Esophagus muscularis mucosa (tissue), 4 donors: ENCODE results near the gene AUTS2. TPM values are rescaled to one million over a fixed set of nuclear protein-coding genes. Genes with fewer than 3 reads are reported as not detected.

Source experiments
- DNase-seq: peaks from one replicate; pipeline ENCODE4 v3.0.0-alpha.2; 2017; ENCODE audit errors: extremely low spot score
- H3K27ac ChIP-seq, 4 donors: fragments of 200-600 bp; sonication (generic); replicated peaks in 1 of 4; 1 replicate in 3 of 4; 2 replicates in 1 of 4; pipeline ENCODE4 v1.5.1; 2016 to 2019; ENCODE audit warnings: mild to moderate bottlenecking in 1 of 4
- H3K27me3 ChIP-seq, 4 donors: fragments of 200-600 bp; sonication (generic); one replicate each; pipeline versions ENCODE4 v1.5.1 to v1.6.0; 2016 to 2019
- H3K36me3 ChIP-seq, 4 donors: fragments of 200-600 bp; sonication (generic); one replicate each; pipeline ENCODE4 v1.5.1; 2016 to 2019
- H3K4me1 ChIP-seq, 4 donors: fragments of 200-600 bp; sonication (generic); one replicate each; pipeline ENCODE4 v1.5.1; 2016 to 2019
- H3K4me3 ChIP-seq, 4 donors: fragments of 200-600 bp; sonication (generic); 1 replicate in 2 of 4; 2 replicates in 2 of 4; pipeline ENCODE4 v1.5.1; 2016 to 2019; ENCODE audit warnings: mild to moderate bottlenecking in 4 of 4, moderate library complexity in 1 of 4
- H3K9me3 ChIP-seq, 4 donors: fragments of 200-600 bp; sonication (generic); 1 replicate in 3 of 4; 2 replicates in 1 of 4; pipeline ENCODE4 v1.5.1; 2016 to 2019
- EP300 ChIP-seq: sonication (generic); formaldehyde crosslinking; IDR thresholded peaks from one replicate; pipeline ENCODE4 v1.6.1; 2017; ENCODE audit warnings: antibody characterized with exemption
- POLR2A ChIP-seq: fragments of 450-650 bp; IDR thresholded peaks from one replicate; pipeline ENCODE4 v1.6.1; 2017; ENCODE audit warnings: antibody characterized with exemption, moderate library complexity, mild to moderate bottlenecking, low read depth
- POLR2AphosphoS5 ChIP-seq, 2 donors: sonication (generic); formaldehyde crosslinking; IDR thresholded peaks; one replicate each; pipeline ENCODE4 v1.6.1; 2017; ENCODE audit warnings: antibody characterized with exemption in 2 of 2
- WGBS: methylation state at CpG from one replicate; pipeline ENCODE4 v1.1.5; 2018; 5-methylcytosine and 5-hydroxymethylcytosine counted together
- intact Hi-C: fragments of 100-400 bp; cut with DNase I; formaldehyde crosslinking; loops from one replicate; pipeline ENCODE4 v1.15.1; 2023
- total RNA-seq, 4 donors: library from RNA; depleted of rRNA; stranded (reverse); fragments of >200 nt; gene quantifications; one replicate each; pipeline versions ENCODE4 v1.1.0 to v1.2.1, GENCODE V29; 2016
- TF ChIP-seq, protein P1 (sequence below), 3 experiments: fragments of 200-600 bp in 2 of 3; fragments of 450-650 bp in 1 of 3; sonication (generic) in 2 of 3; IDR thresholded peaks; one replicate each; pipeline ENCODE4 v1.5.1; 2017 to 2019; ENCODE audit warnings: antibody characterized with exemption in 3 of 3, mild to moderate bottlenecking in 2 of 3, moderate library complexity in 1 of 3

Gene AUTS2
- total RNA-seq, 4 donors from 2014 or later: 18.5 to 44.9 (median 34.2) TPM

DNA sequence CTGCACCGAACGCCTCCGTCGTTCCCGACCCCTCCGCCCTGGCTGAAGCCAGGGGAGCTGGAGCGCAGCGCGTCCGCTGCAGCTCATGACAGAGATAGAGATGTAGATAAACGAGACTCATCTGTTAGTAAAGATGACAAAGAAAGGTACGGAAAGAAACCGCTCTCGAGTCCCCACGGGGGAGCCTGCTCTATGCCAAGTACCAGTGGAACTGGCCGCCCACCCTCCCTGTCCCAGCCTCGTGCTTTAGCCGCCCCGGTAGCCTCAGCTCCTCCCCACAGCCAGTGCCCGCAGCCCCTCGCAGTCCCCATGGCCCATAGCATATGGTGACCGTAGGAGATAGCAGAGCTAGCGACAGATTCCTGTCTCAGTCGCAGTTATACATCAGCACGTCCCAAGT is 1189.0 kb downstream of the AUTS2 start:
- H3K4me1 ChIP-seq: no peaks in the 10 kb centered on the region
- intact Hi-C loops: no loop called here
- no peak for DNase-seq
- H3K36me3 ChIP-seq: peaks cover 77 to 94% (median 82%) of the 10 kb centered on the region in 4 donors
- no peak overlapping the region for H3K4me3 ChIP-seq
- TF ChIP-seq POLR2A (no peak), EP300 (no peak), POLR2AphosphoS5 (IDR thresholded peaks at IDR 0.05) (no peak)
- TF ChIP-seq, protein P1, sequence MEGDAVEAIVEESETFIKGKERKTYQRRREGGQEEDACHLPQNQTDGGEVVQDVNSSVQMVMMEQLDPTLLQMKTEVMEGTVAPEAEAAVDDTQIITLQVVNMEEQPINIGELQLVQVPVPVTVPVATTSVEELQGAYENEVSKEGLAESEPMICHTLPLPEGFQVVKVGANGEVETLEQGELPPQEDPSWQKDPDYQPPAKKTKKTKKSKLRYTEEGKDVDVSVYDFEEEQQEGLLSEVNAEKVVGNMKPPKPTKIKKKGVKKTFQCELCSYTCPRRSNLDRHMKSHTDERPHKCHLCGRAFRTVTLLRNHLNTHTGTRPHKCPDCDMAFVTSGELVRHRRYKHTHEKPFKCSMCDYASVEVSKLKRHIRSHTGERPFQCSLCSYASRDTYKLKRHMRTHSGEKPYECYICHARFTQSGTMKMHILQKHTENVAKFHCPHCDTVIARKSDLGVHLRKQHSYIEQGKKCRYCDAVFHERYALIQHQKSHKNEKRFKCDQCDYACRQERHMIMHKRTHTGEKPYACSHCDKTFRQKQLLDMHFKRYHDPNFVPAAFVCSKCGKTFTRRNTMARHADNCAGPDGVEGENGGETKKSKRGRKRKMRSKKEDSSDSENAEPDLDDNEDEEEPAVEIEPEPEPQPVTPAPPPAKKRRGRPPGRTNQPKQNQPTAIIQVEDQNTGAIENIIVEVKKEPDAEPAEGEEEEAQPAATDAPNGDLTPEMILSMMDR (IDR thresholded peaks at IDR 0.05): no peak
- H3K27ac ChIP-seq: no peak overlapping the region
- no peaks in the 10 kb centered on the region for H3K9me3 ChIP-seq
- 93% methylated on average over 25 of the region's 25 CpGs for WGBS
- no peaks in the 10 kb centered on the region for H3K27me3 ChIP-seq

DNA sequence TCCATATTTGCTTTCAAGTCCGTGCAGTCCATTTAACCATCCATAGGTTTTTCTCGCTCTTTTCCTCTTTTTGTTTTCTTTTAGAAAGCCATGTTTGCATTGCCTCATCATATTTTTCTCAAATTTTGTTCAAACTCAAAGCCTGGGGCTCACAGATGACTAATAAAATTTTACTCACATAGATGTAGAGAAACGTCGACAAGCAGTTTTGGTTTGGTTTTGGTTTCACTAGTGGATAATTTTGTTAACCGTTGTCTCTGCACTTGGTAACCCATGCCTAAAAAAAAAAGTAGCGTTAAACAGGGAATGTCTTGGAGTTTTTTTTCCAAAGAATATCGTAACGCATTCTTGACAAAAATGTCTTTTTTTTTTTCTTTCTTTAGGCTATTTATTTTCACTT is 1189.5 kb downstream of the AUTS2 start:
- 89% methylated on average over 8 of the region's 8 CpGs for WGBS
- no peak for DNase-seq
- no peak overlapping the region for H3K27ac ChIP-seq
- no peaks in the 10 kb centered on the region for H3K9me3 ChIP-seq
- no peaks in the 10 kb centered on the region for H3K27me3 ChIP-seq
- no peak overlapping the region for H3K4me3 ChIP-seq
- intact Hi-C loops: no loop called here
- TF ChIP-seq POLR2AphosphoS5 (IDR thresholded peaks at IDR 0.05): no peak
- TF ChIP-seq, protein P1 (IDR thresholded peaks at IDR 0.05): no peak
- TF ChIP-seq POLR2A: no peak
- peaks cover 74 to 93% (median 79%) of the 10 kb centered on the region in 4 donors for H3K36me3 ChIP-seq
- H3K4me1 ChIP-seq: no peaks in the 10 kb centered on the region

DNA sequence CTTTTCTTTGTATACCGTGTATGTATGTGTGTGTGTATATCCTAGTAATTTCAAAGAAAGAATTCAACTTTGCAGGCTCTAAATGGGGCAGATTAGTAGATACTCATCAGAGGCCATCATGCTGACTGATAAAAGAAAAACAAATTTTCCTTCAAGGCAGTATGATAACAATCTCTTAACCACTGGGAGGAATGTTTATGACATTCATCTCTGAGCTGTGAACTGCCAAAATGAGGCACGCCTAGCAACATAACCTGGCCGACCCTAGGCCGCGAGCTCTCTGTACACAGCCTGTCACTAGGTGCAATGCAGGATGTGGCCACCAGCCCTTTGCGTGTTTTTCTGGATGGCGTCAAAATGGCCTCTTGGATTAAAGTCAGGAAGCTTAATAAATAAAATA is 1190.0 kb downstream of the AUTS2 start:
- Histone ChIP-seq H3K4me1 (no peaks in the 10 kb centered on the region), H3K4me3 (no peak overlapping the region), H3K36me3 (peaks cover 69 to 92% (median 78%) of the 10 kb centered on the region in 4 donors), H3K27ac (no peak overlapping the region), H3K9me3 (no peaks in the 10 kb centered on the region), H3K27me3 (no peaks in the 10 kb centered on the region)
- intact Hi-C loops: no loop called here
- WGBS: 89% methylated on average over 7 of the region's 7 CpGs
- TF ChIP-seq POLR2AphosphoS5 (IDR thresholded peaks at IDR 0.05): no peak
- no peak for TF ChIP-seq POLR2A
- TF ChIP-seq, protein P1 (IDR thresholded peaks at IDR 0.05): no peak
- TF ChIP-seq EP300: no peak
- no peak for DNase-seq

DNA sequence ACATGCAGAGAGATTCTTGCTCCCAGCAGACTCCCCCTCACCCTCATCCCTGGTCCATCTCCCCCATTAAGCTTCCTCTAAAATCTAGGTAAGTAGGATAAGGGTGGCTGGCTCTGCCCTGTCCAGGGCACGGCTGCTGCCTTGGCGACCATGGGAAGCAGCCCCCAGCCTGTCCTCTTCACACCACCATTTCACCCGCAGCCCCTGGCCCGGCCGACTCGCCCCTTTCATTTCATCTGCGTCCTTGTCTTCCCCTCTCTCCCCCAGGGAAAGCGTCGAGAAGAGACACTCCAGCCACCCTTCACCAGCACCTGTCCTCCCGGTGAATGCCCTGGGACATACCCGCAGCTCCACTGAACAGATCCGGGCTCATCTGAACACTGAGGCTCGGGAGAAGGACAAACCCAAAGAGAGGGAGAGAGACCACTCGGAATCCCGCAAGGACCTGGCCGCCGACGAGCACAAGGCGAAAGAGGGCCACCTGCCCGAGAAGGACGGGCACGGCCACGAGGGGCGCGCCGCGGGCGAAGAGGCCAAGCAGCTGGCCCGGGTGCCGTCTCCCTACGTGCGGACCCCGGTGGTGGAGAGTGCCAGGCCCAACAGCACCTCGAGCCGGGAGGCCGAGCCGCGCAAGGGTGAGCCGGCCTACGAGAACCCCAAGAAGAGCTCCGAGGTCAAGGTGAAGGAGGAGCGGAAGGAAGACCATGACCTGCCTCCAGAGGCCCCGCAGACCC is 1191.4 kb downstream of the AUTS2 start:
- H3K4me1 ChIP-seq: no peaks in the 10 kb centered on the region
- 96% methylated on average over 43 of the region's 43 CpGs for WGBS
- H3K27me3 ChIP-seq: no peaks in the 10 kb centered on the region
- no peak for TF ChIP-seq EP300
- TF ChIP-seq POLR2A: no peak
- no peak for TF ChIP-seq POLR2AphosphoS5 (IDR thresholded peaks at IDR 0.05)
- H3K36me3 ChIP-seq: peaks cover 60 to 83% (median 66%) of the 10 kb centered on the region in 4 donors
- H3K27ac ChIP-seq: no peak overlapping the region
- no peaks in the 10 kb centered on the region for H3K9me3 ChIP-seq
- H3K4me3 ChIP-seq: no peak overlapping the region
- DNase-seq: no peak
- intact Hi-C loops: no loop called here

DNA sequence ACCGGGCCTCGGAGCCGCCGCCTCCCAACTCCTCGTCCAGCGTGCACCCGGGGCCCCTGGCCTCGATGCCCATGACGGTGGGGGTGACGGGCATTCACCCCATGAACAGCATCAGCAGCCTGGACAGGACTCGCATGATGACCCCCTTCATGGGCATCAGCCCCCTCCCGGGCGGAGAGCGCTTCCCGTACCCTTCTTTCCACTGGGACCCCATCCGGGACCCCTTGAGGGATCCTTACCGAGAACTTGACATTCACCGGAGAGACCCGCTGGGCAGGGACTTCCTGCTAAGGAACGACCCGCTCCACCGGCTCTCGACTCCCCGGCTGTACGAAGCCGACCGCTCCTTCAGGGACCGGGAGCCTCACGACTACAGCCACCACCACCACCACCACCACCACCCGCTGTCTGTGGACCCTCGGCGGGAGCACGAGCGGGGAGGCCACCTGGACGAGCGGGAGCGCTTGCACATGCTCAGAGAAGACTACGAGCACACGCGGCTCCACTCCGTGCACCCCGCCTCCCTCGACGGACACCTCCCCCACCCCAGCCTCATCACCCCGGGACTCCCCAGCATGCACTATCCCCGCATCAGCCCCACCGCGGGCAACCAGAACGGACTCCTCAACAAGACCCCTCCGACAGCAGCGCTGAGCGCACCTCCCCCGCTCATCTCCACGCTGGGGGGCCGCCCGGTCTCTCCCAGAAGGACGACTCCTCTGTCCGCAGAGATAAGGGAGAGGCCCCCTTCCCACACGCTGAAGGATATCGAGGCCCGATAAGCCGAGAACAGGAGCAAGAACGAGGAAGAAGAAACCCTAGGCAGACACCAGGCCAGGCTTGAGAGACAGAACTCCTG is 1192.2 kb downstream of the AUTS2 start:
- H3K27me3 ChIP-seq: no peaks in the 10 kb centered on the region
- WGBS: 96% methylated on average over 51 of the region's 63 CpGs
- H3K4me1 ChIP-seq: no peaks in the 10 kb centered on the region
- TF ChIP-seq POLR2A: no peak
- TF ChIP-seq EP300: no peak
- TF ChIP-seq, protein P1 (IDR thresholded peaks at IDR 0.05): no peak
- no peak for TF ChIP-seq POLR2AphosphoS5 (IDR thresholded peaks at IDR 0.05)
- no peak overlapping the region for H3K27ac ChIP-seq
- peaks cover 52 to 75% (median 58%) of the 10 kb centered on the region in 4 donors for H3K36me3 ChIP-seq
- no peak for DNase-seq
- no peak overlapping the region for H3K4me3 ChIP-seq
- intact Hi-C loops: no loop called here
- H3K9me3 ChIP-seq: no peaks in the 10 kb centered on the region
